Keratinocyte (primary cell): ENCODE measurements around the gene FOXK1. TPM values are rescaled to one million over a fixed set of nuclear protein-coding genes. Genes with fewer than 3 reads are reported as not detected.

ENCODE experiments used
- DNase-seq: peaks from one replicate; pipeline ENCODE4 v3.0.0-alpha.2; 2011; ENCODE audit warnings: low read depth, missing footprints, low spot score
- FAIRE-seq: peaks from 2 replicates; lab custom pipeline; 2011; peaks lifted over from hg19 to GRCh38; lab: Jason Lieb, UNC
- H2AFZ ChIP-seq: 2 replicates; pipeline ENCODE4 v1.6.0; 2012; ENCODE audit warnings: low read length, control low read depth, inconsistent platforms; ENCODE audit not compliant: control insufficient read depth
- H3K27ac ChIP-seq: 2 replicates; pipeline ENCODE4 v1.5.1; 2011; ENCODE audit warnings: low read length; ENCODE audit not compliant: control insufficient read depth, insufficient read depth
- H3K27me3 ChIP-seq: 3 replicates; pipeline ENCODE4 v1.6.0; 2011; ENCODE audit warnings: low read length; ENCODE audit not compliant: control insufficient read depth, insufficient read depth; ENCODE audit errors: extremely low read depth
- H3K36me3 ChIP-seq, 2 experiments: 2 replicates in 1 of 2; 3 replicates in 1 of 2; pipeline ENCODE4 v1.5.1; 2011; ENCODE audit warnings: low read length in 2 of 2, mild to moderate bottlenecking in 1 of 2; ENCODE audit not compliant: control insufficient read depth in 2 of 2, insufficient read depth in 2 of 2; ENCODE audit errors: extremely low read depth in 1 of 2
- H3K4me1 ChIP-seq: 3 replicates; pipeline ENCODE4 v1.5.1; 2011; ENCODE audit warnings: low read length; ENCODE audit not compliant: control insufficient read depth, insufficient read depth; ENCODE audit errors: extremely low read depth
- H3K4me2 ChIP-seq: 3 replicates; pipeline ENCODE4 v1.6.0; 2011; ENCODE audit warnings: low read depth, low read length; ENCODE audit not compliant: control insufficient read depth, insufficient read depth; ENCODE audit errors: extremely low read depth
- H3K4me3 ChIP-seq, 3 experiments: fragments of 200-600 bp in 1 of 3; sonication (generic) in 1 of 3; 2 replicates in 2 of 3; 3 replicates in 1 of 3; pipeline ENCODE4 v1.5.1; 2011 to 2016; ENCODE audit warnings: low read length in 3 of 3, mild to moderate bottlenecking in 3 of 3, control low read depth in 2 of 3, inconsistent platforms in 1 of 3, low read depth in 1 of 3, mixed read lengths in 1 of 3, mixed run types in 1 of 3, moderate library complexity in 1 of 3; ENCODE audit not compliant: control insufficient read depth in 2 of 3, insufficient read depth in 2 of 3; ENCODE audit errors: extremely low read depth in 1 of 3
- H3K79me2 ChIP-seq: 2 replicates; pipeline ENCODE4 v1.6.0; 2012; ENCODE audit warnings: low read length; ENCODE audit not compliant: control insufficient read depth, insufficient read depth
- H3K9ac ChIP-seq: 3 replicates; pipeline ENCODE4 v1.6.0; 2011; ENCODE audit warnings: low read length; ENCODE audit not compliant: control insufficient read depth, insufficient read depth; ENCODE audit errors: extremely low read depth
- H3K9me1 ChIP-seq: 3 replicates; pipeline ENCODE4 v1.6.0; 2011; ENCODE audit warnings: low read length; ENCODE audit not compliant: control insufficient read depth, insufficient read depth; ENCODE audit errors: extremely low read depth
- H3K9me3 ChIP-seq: 2 replicates; pipeline ENCODE4 v1.5.1; 2012; ENCODE audit warnings: low read depth, low read length; ENCODE audit not compliant: control insufficient read depth
- H4K20me1 ChIP-seq: 3 replicates; pipeline ENCODE4 v1.6.0; 2011; ENCODE audit warnings: low read length; ENCODE audit not compliant: control insufficient read depth, insufficient read depth; ENCODE audit errors: extremely low read depth
- EZH2 ChIP-seq: IDR thresholded peaks from one replicate; pipeline ENCODE4 v1.6.1; 2012; ENCODE audit warnings: inconsistent platforms, mild to moderate bottlenecking, low read length, moderate library complexity
- dilution Hi-C: fragments of 300-500 bp; cut with MboI; formaldehyde crosslinking; loops from one replicate; pipeline ENCODE4 v1.7.0; 2020; ENCODE audit warnings: low sequenced_read_pairs; ENCODE audit not compliant: extremely low pct_ligation_motif_present
- polyA plus RNA-seq, 5 experiments: library from polyadenylated mRNA; depleted of rRNA in 3 of 5; stranded (reverse) in 3 of 5; stranded (forward) in 1 of 5; unstranded in 1 of 5; fragments of >200 nt; gene quantifications; 1 replicate in 1 of 5; 2 replicates in 3 of 5; 3 replicates in 1 of 5; pipeline versions ENCODE4 v1.2.1 to v1.2.3, GENCODE V29; 2011 to 2012; ENCODE audit warnings: missing spikeins in 2 of 5, low read depth in 1 of 5, low replicate concordance in 1 of 5
- TF ChIP-seq, protein P1 (sequence below), 3 experiments: IDR thresholded peaks in 1 of 3; conservative IDR thresholded peaks in 1 of 3; optimal IDR thresholded peaks in 1 of 3; 2 replicates in 2 of 3; 3 replicates in 1 of 3; pipeline versions ENCODE3 to v1.5.1; 2011; ENCODE audit warnings: low read length in 3 of 3, mild to moderate bottlenecking in 3 of 3, moderate library complexity in 2 of 3, control low read depth in 1 of 3, inconsistent platforms in 1 of 3; ENCODE audit not compliant: insufficient read depth in 2 of 3; ENCODE audit errors: extremely low read depth in 1 of 3

The FOXK1 gene
- polyA plus RNA-seq, 1 donor (not counting 4 experiments of a cell fraction or from before 2014, with no cell fraction given), result 4.4 TPM

DNA sequence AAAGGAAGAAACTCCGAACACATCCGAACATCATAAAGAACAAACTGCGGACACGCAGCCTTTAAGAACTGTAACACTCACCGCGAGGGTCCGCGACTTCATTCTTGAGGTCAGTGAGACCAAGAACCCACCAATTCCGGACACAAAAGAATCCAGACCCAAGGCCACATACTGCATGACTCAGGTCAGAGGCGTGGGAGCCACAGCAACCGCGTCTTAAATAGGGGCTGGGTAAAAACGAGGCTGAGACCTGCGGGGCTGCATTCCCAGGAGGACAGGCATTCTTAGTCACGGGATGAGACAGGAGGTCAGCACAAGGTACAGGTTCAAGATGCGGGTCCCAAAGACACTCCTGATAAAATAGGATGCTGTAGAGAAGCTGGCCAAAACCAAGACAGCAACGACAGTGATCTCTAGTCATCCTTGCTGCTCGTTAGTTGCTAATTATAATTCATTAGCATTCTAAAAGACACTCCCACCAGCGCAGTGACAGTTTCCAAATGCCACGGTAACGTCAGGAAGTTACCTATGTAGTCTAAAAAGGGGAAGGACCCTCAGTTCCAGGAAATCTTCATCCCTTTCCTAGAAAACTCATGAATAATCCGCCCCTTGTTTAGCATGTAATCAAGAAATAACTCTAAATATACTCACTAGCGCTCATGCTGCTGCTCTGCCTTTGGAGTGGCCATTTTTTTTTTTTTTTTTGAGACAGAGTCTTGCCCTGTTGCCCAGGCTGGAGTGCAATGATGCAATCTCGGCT lies 112.7 kb downstream of the FOXK1 start:
- no peak for FAIRE-seq
- Histone ChIP-seq H3K9ac (no peak overlapping the region), H3K79me2 (no peaks in the 10 kb centered on the region), H2AFZ (no peak overlapping the region), H3K27ac (no peak overlapping the region), H3K4me1 (no peaks in the 10 kb centered on the region), H3K9me3 (no peaks in the 10 kb centered on the region), H3K9me1 (no peaks in the 10 kb centered on the region), H3K4me2 (no peak overlapping the region), H3K36me3 (peaks cover 14 to 16% of the 10 kb centered on the region in 2 experiments), H4K20me1 (no peaks in the 10 kb centered on the region), H3K27me3 (no peaks in the 10 kb centered on the region), H3K4me3 (no peak overlapping the region)
- dilution Hi-C loops, result no loop called here
- TF ChIP-seq, protein P1, sequence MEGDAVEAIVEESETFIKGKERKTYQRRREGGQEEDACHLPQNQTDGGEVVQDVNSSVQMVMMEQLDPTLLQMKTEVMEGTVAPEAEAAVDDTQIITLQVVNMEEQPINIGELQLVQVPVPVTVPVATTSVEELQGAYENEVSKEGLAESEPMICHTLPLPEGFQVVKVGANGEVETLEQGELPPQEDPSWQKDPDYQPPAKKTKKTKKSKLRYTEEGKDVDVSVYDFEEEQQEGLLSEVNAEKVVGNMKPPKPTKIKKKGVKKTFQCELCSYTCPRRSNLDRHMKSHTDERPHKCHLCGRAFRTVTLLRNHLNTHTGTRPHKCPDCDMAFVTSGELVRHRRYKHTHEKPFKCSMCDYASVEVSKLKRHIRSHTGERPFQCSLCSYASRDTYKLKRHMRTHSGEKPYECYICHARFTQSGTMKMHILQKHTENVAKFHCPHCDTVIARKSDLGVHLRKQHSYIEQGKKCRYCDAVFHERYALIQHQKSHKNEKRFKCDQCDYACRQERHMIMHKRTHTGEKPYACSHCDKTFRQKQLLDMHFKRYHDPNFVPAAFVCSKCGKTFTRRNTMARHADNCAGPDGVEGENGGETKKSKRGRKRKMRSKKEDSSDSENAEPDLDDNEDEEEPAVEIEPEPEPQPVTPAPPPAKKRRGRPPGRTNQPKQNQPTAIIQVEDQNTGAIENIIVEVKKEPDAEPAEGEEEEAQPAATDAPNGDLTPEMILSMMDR (optimal IDR thresholded peaks at IDR 0.05 in 1 of 3, IDR thresholded peaks at IDR 0.05 in 1 of 3, conservative IDR thresholded peaks at IDR 0.05 in 1 of 3; ENCODE audit: extremely low read depth in 1 of 3, insufficient read depth in 2 of 3, low read length in 3 of 3), result no peak
- no peak for TF ChIP-seq EZH2
- DNase-seq, result no peak

DNA sequence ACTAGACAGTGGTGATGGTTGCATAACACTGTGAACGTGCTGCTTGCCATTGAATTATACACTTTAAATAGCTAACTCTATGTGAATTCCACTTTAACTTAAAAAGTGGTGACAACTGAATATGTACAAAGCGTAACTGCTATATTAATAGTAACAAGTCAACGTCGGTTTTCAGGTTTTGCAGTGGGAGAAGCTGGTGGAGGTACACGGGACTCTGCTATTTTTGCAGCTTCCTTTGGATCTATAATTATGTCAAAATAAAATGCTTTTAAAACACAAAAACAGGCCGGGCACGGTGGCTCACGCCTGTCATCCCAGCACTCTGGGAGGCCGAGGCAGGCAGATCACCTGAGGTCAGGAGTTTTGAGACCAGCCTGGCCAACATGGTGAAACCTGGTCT lies 114.4 kb downstream of the FOXK1 start:
- FAIRE-seq (no peak), DNase-seq (no peak)
- H4K20me1 ChIP-seq, result no peaks in the 10 kb centered on the region
- no peak overlapping the region for H3K27ac ChIP-seq
- no peaks in the 10 kb centered on the region for H3K9me1 ChIP-seq
- dilution Hi-C loops, result no loop called here
- H3K79me2 ChIP-seq, result no peaks in the 10 kb centered on the region
- no peak for TF ChIP-seq EZH2
- TF ChIP-seq, protein P1 (optimal IDR thresholded peaks at IDR 0.05 in 1 of 3, IDR thresholded peaks at IDR 0.05 in 1 of 3, conservative IDR thresholded peaks at IDR 0.05 in 1 of 3; ENCODE audit: extremely low read depth in 1 of 3, insufficient read depth in 2 of 3, low read length in 3 of 3), result no peak
- H3K9ac ChIP-seq, result no peak overlapping the region
- H3K4me2 ChIP-seq, result no peak overlapping the region
- H2AFZ ChIP-seq, result no peak overlapping the region
- H3K27me3 ChIP-seq, result no peaks in the 10 kb centered on the region
- H3K4me1 ChIP-seq, result no peaks in the 10 kb centered on the region
- peaks cover 5 to 8% of the 10 kb centered on the region in 2 experiments for H3K36me3 ChIP-seq
- no peaks in the 10 kb centered on the region for H3K9me3 ChIP-seq
- no peak overlapping the region for H3K4me3 ChIP-seq
